ENCODE data around the gene GPR137C. TPM values are rescaled to one million over a fixed set of nuclear protein-coding genes. Genes with fewer than 3 reads are reported as not detected.

GPR137C gene
- polyA plus RNA-seq, 1 of the 3 experiments (the other 2 are of a cell fraction), result 0.54 TPM

DNA sequence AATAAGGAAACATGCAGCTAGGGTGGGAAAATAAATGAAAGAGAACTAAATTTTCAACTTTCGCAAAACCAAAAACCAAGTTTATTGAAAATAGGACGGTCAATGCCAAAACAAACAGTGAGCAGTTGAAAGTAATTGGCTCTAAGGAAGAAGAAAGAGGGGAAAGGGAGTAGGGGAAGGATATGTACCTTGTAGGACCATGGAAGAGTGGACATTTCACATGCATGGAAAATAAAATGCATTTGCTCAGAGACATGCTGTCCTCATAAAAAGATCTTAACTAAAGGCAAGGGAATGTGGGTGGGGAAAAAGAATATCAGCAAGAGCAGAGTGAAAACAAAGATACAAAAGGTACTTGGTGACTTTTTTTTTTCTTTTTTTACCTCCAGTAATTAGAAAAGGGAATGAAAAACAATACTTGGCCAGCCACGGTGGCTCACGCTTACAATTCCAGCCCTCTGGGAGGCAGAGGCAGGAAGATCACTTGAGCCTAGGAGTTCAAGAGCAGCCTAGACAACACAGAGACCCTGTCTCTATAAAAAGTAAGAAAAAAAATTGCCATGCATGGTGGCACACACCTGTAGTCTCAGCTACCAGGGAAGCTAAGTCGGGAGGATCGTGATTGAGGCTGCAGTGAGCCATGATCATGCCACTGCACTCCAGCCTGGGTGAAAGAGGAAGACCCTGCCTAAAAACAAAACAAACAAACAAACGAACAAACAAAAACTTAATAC, 6.9 kb upstream of the GPR137C start:
- Histone ChIP-seq H3K36me3 (replicated peaks in 1 of 2; ENCODE audit: control insufficient read depth in 1 of 2, insufficient read depth in 2 of 2, low read length in 1 of 2) (peaks cover 0 to 6% of the 10 kb centered on the region in 2 experiments), H3K9me2 (no peaks in the 10 kb centered on the region), H3K9me3 (no peaks in the 10 kb centered on the region), H3K4me2 (no peak overlapping the region), H3K4me3 (ENCODE audit: low read depth in 2 of 2, low read length in 1 of 2) (no peak overlapping the region), H3F3A (replicated peaks; ENCODE audit: insufficient read depth) (no peaks in the 10 kb centered on the region), H3K27ac (ENCODE audit: low read depth in 2 of 2, low read length in 1 of 2) (no peak overlapping the region), H4K20me1 (ENCODE audit: insufficient read depth) (no peaks in the 10 kb centered on the region), H3K79me2 (ENCODE audit: insufficient read depth) (no peaks in the 10 kb centered on the region), H2AFZ (ENCODE audit: low read depth) (no peak overlapping the region), H3K9ac (no peak overlapping the region), H3K27me3 (ENCODE audit: insufficient read depth) (no peaks in the 10 kb centered on the region), H3K4me1 (ENCODE audit: control insufficient read depth in 1 of 2, insufficient read depth in 2 of 2, low read depth in 1 of 2, low read length in 1 of 2) (peaks cover 0 to 3% of the 10 kb centered on the region in 2 experiments; a peak in 1 of 4 replicates)
- ChIA-PET CTCF (interaction anchor here (0.9 kb wide), 1 partner anchor 10 kb away, joined by 3 read pairs; no protein-coding TSS in a partner anchor), POLR2A (no interaction called here)
- TF ChIP-seq TCF12 (IDR thresholded peaks at IDR 0.05), result no peak
- TF ChIP-seq, protein P1, sequence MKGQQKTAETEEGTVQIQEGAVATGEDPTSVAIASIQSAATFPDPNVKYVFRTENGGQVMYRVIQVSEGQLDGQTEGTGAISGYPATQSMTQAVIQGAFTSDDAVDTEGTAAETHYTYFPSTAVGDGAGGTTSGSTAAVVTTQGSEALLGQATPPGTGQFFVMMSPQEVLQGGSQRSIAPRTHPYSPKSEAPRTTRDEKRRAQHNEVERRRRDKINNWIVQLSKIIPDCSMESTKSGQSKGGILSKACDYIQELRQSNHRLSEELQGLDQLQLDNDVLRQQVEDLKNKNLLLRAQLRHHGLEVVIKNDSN (IDR thresholded peaks at IDR 0.05; ENCODE audit: borderline replicate concordance, low read depth), result no peak
- TF ChIP-seq, protein P2, sequence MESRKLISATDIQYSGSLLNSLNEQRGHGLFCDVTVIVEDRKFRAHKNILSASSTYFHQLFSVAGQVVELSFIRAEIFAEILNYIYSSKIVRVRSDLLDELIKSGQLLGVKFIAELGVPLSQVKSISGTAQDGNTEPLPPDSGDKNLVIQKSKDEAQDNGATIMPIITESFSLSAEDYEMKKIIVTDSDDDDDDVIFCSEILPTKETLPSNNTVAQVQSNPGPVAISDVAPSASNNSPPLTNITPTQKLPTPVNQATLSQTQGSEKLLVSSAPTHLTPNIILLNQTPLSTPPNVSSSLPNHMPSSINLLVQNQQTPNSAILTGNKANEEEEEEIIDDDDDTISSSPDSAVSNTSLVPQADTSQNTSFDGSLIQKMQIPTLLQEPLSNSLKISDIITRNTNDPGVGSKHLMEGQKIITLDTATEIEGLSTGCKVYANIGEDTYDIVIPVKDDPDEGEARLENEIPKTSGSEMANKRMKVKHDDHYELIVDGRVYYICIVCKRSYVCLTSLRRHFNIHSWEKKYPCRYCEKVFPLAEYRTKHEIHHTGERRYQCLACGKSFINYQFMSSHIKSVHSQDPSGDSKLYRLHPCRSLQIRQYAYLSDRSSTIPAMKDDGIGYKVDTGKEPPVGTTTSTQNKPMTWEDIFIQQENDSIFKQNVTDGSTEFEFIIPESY (IDR thresholded peaks at IDR 0.05; ENCODE audit: borderline replicate concordance, low read depth), result no peak
- no peak for TF ChIP-seq TAF1 (IDR thresholded peaks at IDR 0.05; ENCODE audit: borderline replicate concordance, low read depth, low read length)
- TF ChIP-seq MXI1 (IDR thresholded peaks at IDR 0.05; ENCODE audit: low read depth, low read length), result no peak
- TF ChIP-seq, protein P3, sequence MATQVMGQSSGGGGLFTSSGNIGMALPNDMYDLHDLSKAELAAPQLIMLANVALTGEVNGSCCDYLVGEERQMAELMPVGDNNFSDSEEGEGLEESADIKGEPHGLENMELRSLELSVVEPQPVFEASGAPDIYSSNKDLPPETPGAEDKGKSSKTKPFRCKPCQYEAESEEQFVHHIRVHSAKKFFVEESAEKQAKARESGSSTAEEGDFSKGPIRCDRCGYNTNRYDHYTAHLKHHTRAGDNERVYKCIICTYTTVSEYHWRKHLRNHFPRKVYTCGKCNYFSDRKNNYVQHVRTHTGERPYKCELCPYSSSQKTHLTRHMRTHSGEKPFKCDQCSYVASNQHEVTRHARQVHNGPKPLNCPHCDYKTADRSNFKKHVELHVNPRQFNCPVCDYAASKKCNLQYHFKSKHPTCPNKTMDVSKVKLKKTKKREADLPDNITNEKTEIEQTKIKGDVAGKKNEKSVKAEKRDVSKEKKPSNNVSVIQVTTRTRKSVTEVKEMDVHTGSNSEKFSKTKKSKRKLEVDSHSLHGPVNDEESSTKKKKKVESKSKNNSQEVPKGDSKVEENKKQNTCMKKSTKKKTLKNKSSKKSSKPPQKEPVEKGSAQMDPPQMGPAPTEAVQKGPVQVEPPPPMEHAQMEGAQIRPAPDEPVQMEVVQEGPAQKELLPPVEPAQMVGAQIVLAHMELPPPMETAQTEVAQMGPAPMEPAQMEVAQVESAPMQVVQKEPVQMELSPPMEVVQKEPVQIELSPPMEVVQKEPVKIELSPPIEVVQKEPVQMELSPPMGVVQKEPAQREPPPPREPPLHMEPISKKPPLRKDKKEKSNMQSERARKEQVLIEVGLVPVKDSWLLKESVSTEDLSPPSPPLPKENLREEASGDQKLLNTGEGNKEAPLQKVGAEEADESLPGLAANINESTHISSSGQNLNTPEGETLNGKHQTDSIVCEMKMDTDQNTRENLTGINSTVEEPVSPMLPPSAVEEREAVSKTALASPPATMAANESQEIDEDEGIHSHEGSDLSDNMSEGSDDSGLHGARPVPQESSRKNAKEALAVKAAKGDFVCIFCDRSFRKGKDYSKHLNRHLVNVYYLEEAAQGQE (IDR thresholded peaks at IDR 0.05; ENCODE audit: low read depth, low read length), result no peak
- TF ChIP-seq GABPA (IDR thresholded peaks at IDR 0.05; ENCODE audit: low read depth), result no peak
- TF ChIP-seq, protein P4, sequence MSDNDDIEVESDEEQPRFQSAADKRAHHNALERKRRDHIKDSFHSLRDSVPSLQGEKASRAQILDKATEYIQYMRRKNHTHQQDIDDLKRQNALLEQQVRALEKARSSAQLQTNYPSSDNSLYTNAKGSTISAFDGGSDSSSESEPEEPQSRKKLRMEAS (IDR thresholded peaks at IDR 0.05; ENCODE audit: low read depth), result no peak
- TF ChIP-seq FOSL2 (IDR thresholded peaks at IDR 0.05; ENCODE audit: borderline replicate concordance, low read depth), result no peak
- no peak for TF ChIP-seq SIN3A (IDR thresholded peaks at IDR 0.05; ENCODE audit: borderline replicate concordance, low read depth, low read length)
- TF ChIP-seq FOXJ3 (CRISPR knock-in tag; IDR thresholded peaks at IDR 0.05), result no peak
- TF ChIP-seq RXRA (IDR thresholded peaks at IDR 0.05; ENCODE audit: borderline replicate concordance, low read depth), result no peak
- no peak for TF ChIP-seq FOXM1 (IDR thresholded peaks at IDR 0.05; ENCODE audit: low read depth)
- no peak for TF ChIP-seq GATA2 (CRISPR knock-in tag; IDR thresholded peaks at IDR 0.05)
- no peak for TF ChIP-seq RCOR1 (IDR thresholded peaks at IDR 0.05; ENCODE audit: low read length)
- TF ChIP-seq SMC3 (IDR thresholded peaks at IDR 0.05; ENCODE audit: low read depth, low read length), result no peak
- DNase-seq, result no peak
- 91% methylated on average over 7 of the region's 7 CpGs for WGBS (ENCODE audit: low lambda C conversion rate)

Measured in SK-N-SH (cell line).